ENCODE data around the gene FREM1.
A peak's percentile ranks its signal among the peaks of the same experiment; 100 is the strongest.

Gene FREM1

GRCh38 chr9:14891332-14891731, 18.9 kb downstream of the FREM1 start:
- DNase-seq (ENCODE audit: low read depth, low spot score) = no peak
- TF ChIP-seq ZNF274 (IDR thresholded peaks at IDR 0.05; ENCODE audit: low read depth, low read length) (no peak), SUZ12 (IDR thresholded peaks at IDR 0.05; ENCODE audit: extremely low read depth, insufficient read depth, insufficient read length) (no peak), YY1 (IDR thresholded peaks at IDR 0.05; ENCODE audit: insufficient read depth, insufficient read length) (no peak)
- Histone ChIP-seq H3K9me3 (ENCODE audit: insufficient read depth, low read length) (peaks cover 23% of the 10 kb centered on the region), H3K27me3 (ENCODE audit: insufficient read depth, insufficient read length) (no peaks in the 10 kb centered on the region), H3K4me3 (ENCODE audit: insufficient read length, low read depth) (no peak overlapping the region), H3K9ac (ENCODE audit: insufficient read length, low read depth) (no peak overlapping the region), H3K36me3 (ENCODE audit: insufficient read depth, insufficient read length, low read length) (no peaks in the 10 kb centered on the region), H3K4me1 (ENCODE audit: insufficient read depth, insufficient read length) (no peaks in the 10 kb centered on the region)

GRCh38 chr9:14889451-14889850, 20.8 kb downstream of the FREM1 start:
- Histone ChIP-seq H3K4me3 (ENCODE audit: insufficient read length, low read depth) (no peak overlapping the region), H3K36me3 (ENCODE audit: insufficient read depth, insufficient read length, low read length) (no peaks in the 10 kb centered on the region), H3K9ac (ENCODE audit: insufficient read length, low read depth) (no peak overlapping the region), H3K9me3 (ENCODE audit: insufficient read depth, low read length) (peaks cover 12% of the 10 kb centered on the region), H3K4me1 (ENCODE audit: insufficient read depth, insufficient read length) (no peaks in the 10 kb centered on the region), H3K27me3 (ENCODE audit: insufficient read depth, insufficient read length) (no peaks in the 10 kb centered on the region)
- peak; percentile 22 for DNase-seq (ENCODE audit: low read depth, low spot score)
- TF ChIP-seq YY1 (IDR thresholded peaks at IDR 0.05; ENCODE audit: insufficient read depth, insufficient read length) = no peak
- no peak for TF ChIP-seq SUZ12 (IDR thresholded peaks at IDR 0.05; ENCODE audit: extremely low read depth, insufficient read depth, insufficient read length)

GRCh38 chr9:14888875-14889274, 21.4 kb downstream of the FREM1 start:
- Histone ChIP-seq H3K9me3 (ENCODE audit: insufficient read depth, low read length) (peaks cover 6% of the 10 kb centered on the region; the same call in 1 of the 2 replicates), H3K36me3 (ENCODE audit: insufficient read depth, insufficient read length, low read length) (no peaks in the 10 kb centered on the region), H3K27me3 (ENCODE audit: insufficient read depth, insufficient read length) (no peaks in the 10 kb centered on the region), H3K4me3 (ENCODE audit: insufficient read length, low read depth) (no peak overlapping the region), H3K9ac (ENCODE audit: insufficient read length, low read depth) (no peak overlapping the region), H3K4me1 (ENCODE audit: insufficient read depth, insufficient read length) (no peaks in the 10 kb centered on the region)
- no peak for TF ChIP-seq SUZ12 (IDR thresholded peaks at IDR 0.05; ENCODE audit: extremely low read depth, insufficient read depth, insufficient read length)
- no peak for TF ChIP-seq ZNF274 (IDR thresholded peaks at IDR 0.05; ENCODE audit: low read depth, low read length)
- TF ChIP-seq YY1 (IDR thresholded peaks at IDR 0.05; ENCODE audit: insufficient read depth, insufficient read length) = no peak
- DNase-seq (ENCODE audit: low read depth, low spot score) = no peak

- H3K4me1 ChIP-seq (ENCODE audit: insufficient read depth, insufficient read length) = no peaks in the 10 kb centered on the region
- no peak for DNase-seq (ENCODE audit: low read depth, low spot score)
- no peak overlapping the region for H3K9ac ChIP-seq (ENCODE audit: insufficient read length, low read depth)
- no peak overlapping the region for H3K4me3 ChIP-seq (ENCODE audit: insufficient read length, low read depth)
- no peak for TF ChIP-seq ZNF274 (IDR thresholded peaks at IDR 0.05; ENCODE audit: low read depth, low read length)
- no peak for TF ChIP-seq SUZ12 (IDR thresholded peaks at IDR 0.05; ENCODE audit: extremely low read depth, insufficient read depth, insufficient read length)
- TF ChIP-seq YY1 (IDR thresholded peaks at IDR 0.05; ENCODE audit: insufficient read depth, insufficient read length) = no peak
- no peaks in the 10 kb centered on the region for H3K36me3 ChIP-seq (ENCODE audit: insufficient read depth, insufficient read length, low read length)
- H3K27me3 ChIP-seq (ENCODE audit: insufficient read depth, insufficient read length) = no peaks in the 10 kb centered on the region
- peaks cover 6% of the 10 kb centered on the region; the same call in 1 of the 2 replicates for H3K9me3 ChIP-seq (ENCODE audit: insufficient read depth, low read length)
These were observed 22.0 kb downstream of the FREM1 start for GRCh38 chr9:14888272-14888671.

- Histone ChIP-seq H3K9me3 (ENCODE audit: insufficient read depth, low read length) (peaks cover 6% of the 10 kb centered on the region; the same call in 1 of the 2 replicates), H3K4me1 (ENCODE audit: insufficient read depth, insufficient read length) (no peaks in the 10 kb centered on the region), H3K27me3 (ENCODE audit: insufficient read depth, insufficient read length) (no peaks in the 10 kb centered on the region), H3K4me3 (ENCODE audit: insufficient read length, low read depth) (no peak overlapping the region), H3K9ac (ENCODE audit: insufficient read length, low read depth) (no peak overlapping the region), H3K36me3 (ENCODE audit: insufficient read depth, insufficient read length, low read length) (no peaks in the 10 kb centered on the region)
- DNase-seq (ENCODE audit: low read depth, low spot score) = no peak
- TF ChIP-seq SUZ12 (IDR thresholded peaks at IDR 0.05; ENCODE audit: extremely low read depth, insufficient read depth, insufficient read length) = no peak
- no peak for TF ChIP-seq ZNF274 (IDR thresholded peaks at IDR 0.05; ENCODE audit: low read depth, low read length)
- no peak for TF ChIP-seq YY1 (IDR thresholded peaks at IDR 0.05; ENCODE audit: insufficient read depth, insufficient read length)
These were observed 23.1 kb downstream of the FREM1 start for GRCh38 chr9:14887149-14887548.

- Histone ChIP-seq H3K9me3 (ENCODE audit: insufficient read depth, low read length) (no peaks in the 10 kb centered on the region), H3K36me3 (ENCODE audit: insufficient read depth, insufficient read length, low read length) (no peaks in the 10 kb centered on the region), H3K4me1 (ENCODE audit: insufficient read depth, insufficient read length) (no peaks in the 10 kb centered on the region), H3K9ac (ENCODE audit: insufficient read length, low read depth) (no peak overlapping the region), H3K4me3 (ENCODE audit: insufficient read length, low read depth) (no peak overlapping the region), H3K27me3 (ENCODE audit: insufficient read depth, insufficient read length) (no peaks in the 10 kb centered on the region)
- no peak for DNase-seq (ENCODE audit: low read depth, low spot score)
- TF ChIP-seq SUZ12 (IDR thresholded peaks at IDR 0.05; ENCODE audit: extremely low read depth, insufficient read depth, insufficient read length) = no peak
- no peak for TF ChIP-seq ZNF274 (IDR thresholded peaks at IDR 0.05; ENCODE audit: low read depth, low read length)
- TF ChIP-seq YY1 (IDR thresholded peaks at IDR 0.05; ENCODE audit: insufficient read depth, insufficient read length) = no peak
These were observed 26.8 kb downstream of the FREM1 start for GRCh38 chr9:14883310-14883944.

- H3K4me3 ChIP-seq (ENCODE audit: insufficient read length, low read depth) = no peak overlapping the region
- peaks cover 11% of the 10 kb centered on the region; the same call in 1 of the 2 replicates for H3K9me3 ChIP-seq (ENCODE audit: insufficient read depth, low read length)
- H3K36me3 ChIP-seq (ENCODE audit: insufficient read depth, insufficient read length, low read length) = no peaks in the 10 kb centered on the region
- TF ChIP-seq ZNF274 (IDR thresholded peaks at IDR 0.05; ENCODE audit: low read depth, low read length) (no peak), YY1 (IDR thresholded peaks at IDR 0.05; ENCODE audit: insufficient read depth, insufficient read length) (no peak), SUZ12 (IDR thresholded peaks at IDR 0.05; ENCODE audit: extremely low read depth, insufficient read depth, insufficient read length) (no peak)
- DNase-seq (ENCODE audit: low read depth, low spot score) = no peak
- no peaks in the 10 kb centered on the region for H3K27me3 ChIP-seq (ENCODE audit: insufficient read depth, insufficient read length)
- no peak overlapping the region for H3K9ac ChIP-seq (ENCODE audit: insufficient read length, low read depth)
- no peaks in the 10 kb centered on the region for H3K4me1 ChIP-seq (ENCODE audit: insufficient read depth, insufficient read length)
These were observed 28.1 kb downstream of the FREM1 start for GRCh38 chr9:14882090-14882489.

Data from NT2/D1 (cell line).